ENCODE measurements around the gene CCDC120.

DNA sequence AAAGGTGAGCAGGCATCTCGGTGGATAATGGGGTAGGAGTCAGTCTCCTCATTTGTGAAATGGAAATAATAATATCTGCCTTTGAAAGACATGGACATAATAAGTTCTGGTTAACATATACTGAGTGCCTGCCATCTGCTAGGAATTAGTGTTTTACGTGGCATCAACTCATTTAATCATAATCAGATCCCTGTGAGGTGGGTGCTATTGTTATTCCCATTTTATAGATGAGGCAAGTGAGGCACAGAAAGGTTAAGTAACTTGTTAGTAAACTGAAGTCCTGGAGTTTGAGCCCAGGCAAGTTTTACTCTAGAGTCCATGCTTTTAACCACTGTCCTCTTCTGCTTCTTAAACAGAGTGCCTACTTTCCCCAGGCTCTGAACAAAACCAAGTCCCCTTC, 7.5 kb downstream of the CCDC120 start:
- TF ChIP-seq POLR2AphosphoS5 (IDR thresholded peaks at IDR 0.05) (no peak), CTCF (IDR thresholded peaks at IDR 0.05) (no peak)
